Fibroblast of pulmonary artery (primary cell): ENCODE measurements around the gene STARD5.

Experiments used
- DNase-seq: peaks from one replicate; pipeline ENCODE4 v3.0.0-alpha.2; 2010; ENCODE audit warnings: low read depth
- H3K4me3 ChIP-seq: replicated peaks from 2 replicates; pipeline ENCODE4 v1.5.1; 2011; ENCODE audit warnings: low read depth, mild to moderate bottlenecking, control low read depth, low read length, moderate library complexity
- TF ChIP-seq, protein P1 (sequence below): IDR thresholded peaks from 2 replicates; pipeline ENCODE4 v1.5.1; 2011; ENCODE audit warnings: mild to moderate bottlenecking, control low read depth, low read length, inconsistent platforms; ENCODE audit errors: missing control alignments

Gene STARD5

DNA sequence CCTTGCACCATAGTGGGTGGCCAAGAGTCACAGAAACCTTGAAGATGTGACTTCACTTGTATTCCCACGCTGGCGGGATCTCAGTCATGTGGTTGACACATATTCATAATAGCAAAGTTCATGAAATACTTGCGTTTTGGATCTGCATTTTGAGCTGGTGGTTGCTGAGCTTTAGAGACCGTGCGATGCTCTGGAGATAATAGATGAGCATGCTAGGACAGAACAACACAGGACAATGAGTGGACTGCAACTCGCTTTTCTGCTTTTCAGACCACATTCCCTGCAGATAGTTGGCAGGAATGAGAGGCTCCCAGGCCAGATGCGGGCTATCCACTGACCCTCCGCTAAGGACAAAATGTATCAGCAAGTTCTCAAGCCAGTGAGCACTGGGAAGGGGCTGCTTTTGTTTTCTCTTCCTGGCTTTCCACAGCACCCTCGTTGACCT lies 13.8 kb upstream of the STARD5 start:
- TF ChIP-seq, protein P1, sequence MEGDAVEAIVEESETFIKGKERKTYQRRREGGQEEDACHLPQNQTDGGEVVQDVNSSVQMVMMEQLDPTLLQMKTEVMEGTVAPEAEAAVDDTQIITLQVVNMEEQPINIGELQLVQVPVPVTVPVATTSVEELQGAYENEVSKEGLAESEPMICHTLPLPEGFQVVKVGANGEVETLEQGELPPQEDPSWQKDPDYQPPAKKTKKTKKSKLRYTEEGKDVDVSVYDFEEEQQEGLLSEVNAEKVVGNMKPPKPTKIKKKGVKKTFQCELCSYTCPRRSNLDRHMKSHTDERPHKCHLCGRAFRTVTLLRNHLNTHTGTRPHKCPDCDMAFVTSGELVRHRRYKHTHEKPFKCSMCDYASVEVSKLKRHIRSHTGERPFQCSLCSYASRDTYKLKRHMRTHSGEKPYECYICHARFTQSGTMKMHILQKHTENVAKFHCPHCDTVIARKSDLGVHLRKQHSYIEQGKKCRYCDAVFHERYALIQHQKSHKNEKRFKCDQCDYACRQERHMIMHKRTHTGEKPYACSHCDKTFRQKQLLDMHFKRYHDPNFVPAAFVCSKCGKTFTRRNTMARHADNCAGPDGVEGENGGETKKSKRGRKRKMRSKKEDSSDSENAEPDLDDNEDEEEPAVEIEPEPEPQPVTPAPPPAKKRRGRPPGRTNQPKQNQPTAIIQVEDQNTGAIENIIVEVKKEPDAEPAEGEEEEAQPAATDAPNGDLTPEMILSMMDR = no peak
- peak; percentile 16 for DNase-seq
- H3K4me3 ChIP-seq = no peak overlapping the region

DNA sequence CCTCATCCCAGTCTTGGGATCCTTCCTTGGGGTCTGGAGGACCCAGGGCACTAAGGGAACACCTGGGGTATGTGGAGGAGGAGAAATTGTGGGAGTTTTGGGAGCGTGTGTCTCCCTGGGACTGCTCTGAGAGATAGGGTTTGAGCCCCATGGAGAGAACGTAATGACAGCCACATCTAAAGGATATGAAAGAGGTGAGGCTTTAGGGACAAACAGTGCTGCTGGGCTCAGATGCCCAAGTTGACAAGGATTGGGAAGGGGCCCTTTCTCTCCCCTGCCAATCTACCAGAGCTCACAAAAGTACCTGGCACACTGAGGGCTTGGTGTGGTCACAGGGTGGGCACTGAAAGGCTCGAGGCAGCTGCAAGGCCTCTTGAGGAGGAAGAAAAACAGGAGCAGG lies 13.3 kb upstream of the STARD5 start:
- TF ChIP-seq, protein P1 = no peak
- H3K4me3 ChIP-seq = no peak overlapping the region
- DNase-seq = no peak

DNA sequence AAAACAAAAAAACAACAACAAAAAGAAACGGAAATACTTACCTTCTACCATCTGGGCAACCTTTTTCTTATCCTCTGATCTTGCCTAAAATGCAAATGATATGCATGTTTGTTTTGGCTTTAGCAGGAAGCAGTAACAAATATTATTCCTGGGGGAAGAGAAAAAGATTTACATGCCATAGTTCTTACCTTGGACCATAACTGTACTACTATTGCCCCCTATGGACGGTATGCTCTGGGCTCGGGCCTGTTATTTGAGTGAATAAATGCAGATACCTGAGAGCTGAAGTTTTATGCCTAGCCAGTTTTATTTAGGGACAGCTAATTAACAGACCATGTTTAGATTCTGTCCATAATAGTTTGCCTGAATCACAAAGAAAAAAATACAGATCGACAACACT lies 12.6 kb upstream of the STARD5 start:
- DNase-seq = peak; percentile 58
- no peak overlapping the region for H3K4me3 ChIP-seq
- TF ChIP-seq, protein P1 = peak; percentile 49

DNA sequence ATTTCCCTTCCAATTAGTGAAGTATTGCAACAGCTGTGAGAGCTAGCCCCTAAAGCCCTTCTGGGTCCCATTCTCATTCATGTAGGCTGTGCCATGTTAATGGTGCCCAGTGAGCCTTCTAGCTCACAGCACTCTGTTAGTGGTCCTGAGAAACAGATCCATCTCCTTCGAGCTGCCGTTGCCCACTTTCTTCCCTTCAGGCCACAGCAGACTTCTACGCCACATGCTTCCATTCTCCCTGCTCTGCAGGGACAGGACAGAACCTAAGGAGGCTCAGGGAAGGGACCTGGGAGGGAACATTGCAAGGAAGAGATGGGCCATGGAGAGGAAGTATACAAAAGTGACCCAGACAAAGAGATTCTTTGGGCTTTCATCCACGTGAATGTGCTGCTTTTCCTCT lies 11.7 kb upstream of the STARD5 start:
- no peak for DNase-seq
- H3K4me3 ChIP-seq = no peak overlapping the region
- TF ChIP-seq, protein P1 = no peak

DNA sequence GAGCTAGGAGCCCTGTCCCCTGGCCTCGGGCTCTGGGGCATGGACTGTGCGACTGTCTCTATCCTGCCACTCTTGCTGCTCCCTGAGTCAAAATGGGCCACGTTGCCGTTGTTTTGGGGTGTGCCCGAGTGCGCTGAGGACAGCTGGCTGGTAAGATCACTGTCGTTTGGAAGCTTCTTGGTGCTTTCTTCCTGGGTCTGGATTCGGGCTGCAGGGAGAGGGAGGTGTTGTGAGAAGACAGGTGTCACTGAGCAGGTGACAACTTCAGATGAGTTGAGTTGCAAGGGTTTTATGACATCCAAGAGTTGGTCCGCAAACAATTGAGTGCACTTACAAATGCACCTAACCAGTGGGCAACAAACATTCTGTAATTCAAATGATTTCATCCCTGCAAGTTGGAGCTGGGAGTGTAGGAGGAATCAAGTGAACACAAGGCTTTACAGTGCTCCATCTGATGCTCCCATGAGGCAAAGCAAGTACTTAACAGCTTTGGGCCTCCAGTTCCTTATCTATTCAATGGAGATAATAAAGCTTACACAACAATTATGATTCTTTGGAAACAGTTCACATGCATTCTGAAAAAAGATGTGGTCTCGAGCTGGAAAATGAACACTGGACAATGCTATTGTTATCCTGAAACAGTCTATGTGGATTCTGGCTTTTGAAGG lies 11.0 kb upstream of the STARD5 start:
- TF ChIP-seq, protein P1 = no peak
- no peak overlapping the region for H3K4me3 ChIP-seq
- peak; percentile 80 for DNase-seq

DNA sequence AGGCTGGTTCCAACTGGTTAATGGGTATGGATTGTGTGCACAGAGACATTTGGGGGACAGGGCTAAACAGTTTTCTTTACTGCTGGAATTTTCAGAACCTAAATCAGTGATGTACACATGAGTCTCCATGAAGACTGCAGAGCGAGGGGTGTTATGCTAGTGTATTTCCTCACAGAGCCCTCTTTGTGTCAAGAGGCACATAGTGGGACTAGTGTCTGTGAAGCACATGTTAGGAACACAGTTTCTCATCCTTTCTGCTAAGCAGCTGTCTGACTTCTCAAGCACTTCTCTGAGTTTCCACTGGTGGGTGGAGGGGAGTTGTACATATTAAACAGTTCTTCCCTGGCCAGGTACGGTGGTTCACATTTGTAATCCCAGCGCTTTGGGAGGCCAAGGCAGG lies 9.4 kb upstream of the STARD5 start:
- H3K4me3 ChIP-seq = no peak overlapping the region
- TF ChIP-seq, protein P1 = no peak
- DNase-seq = no peak

DNA sequence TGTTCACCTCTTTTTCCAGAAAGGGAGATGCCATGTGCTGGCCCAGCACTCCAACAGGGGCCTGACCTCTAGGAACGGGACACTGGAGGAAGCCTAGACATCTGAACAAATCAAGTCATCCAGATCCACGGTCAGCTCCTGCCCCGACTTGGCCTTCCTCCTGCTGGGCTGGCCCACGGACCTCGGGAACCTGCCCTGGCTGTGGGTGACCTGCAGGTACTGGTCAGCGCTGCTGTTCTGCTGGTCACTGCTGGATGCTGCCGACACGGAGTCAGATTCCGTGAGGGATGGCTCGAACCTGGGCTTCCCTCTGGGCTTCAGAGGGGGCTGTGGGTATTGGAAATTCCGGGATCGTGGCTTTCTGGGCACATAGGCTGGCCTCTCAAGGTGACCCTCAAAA lies 8.4 kb upstream of the STARD5 start:
- H3K4me3 ChIP-seq = no peak overlapping the region
- no peak for DNase-seq
- TF ChIP-seq, protein P1 = no peak
